Fibroblast of lung (primary cell): ENCODE data around the gene AMZ2.

Experiments used
- EZH2 ChIP-seq: IDR thresholded peaks from 2 replicates; pipeline ENCODE4 v1.5.1; 2012; ENCODE audit warnings: low read length, control low read depth, mild to moderate bottlenecking; ENCODE audit errors: missing control alignments
- TF ChIP-seq, protein P1 (sequence below), 2 donors: IDR thresholded peaks in 1 of 2; conservative IDR thresholded peaks in 1 of 2; 1 replicate in 1 of 2; 2 replicates in 1 of 2; pipeline ENCODE4 v1.5.1; 2011 to 2012; ENCODE audit warnings: low read length in 2 of 2, control low read depth in 1 of 2, inconsistent platforms in 1 of 2, low read depth in 1 of 2, mild to moderate bottlenecking in 1 of 2

DNA sequence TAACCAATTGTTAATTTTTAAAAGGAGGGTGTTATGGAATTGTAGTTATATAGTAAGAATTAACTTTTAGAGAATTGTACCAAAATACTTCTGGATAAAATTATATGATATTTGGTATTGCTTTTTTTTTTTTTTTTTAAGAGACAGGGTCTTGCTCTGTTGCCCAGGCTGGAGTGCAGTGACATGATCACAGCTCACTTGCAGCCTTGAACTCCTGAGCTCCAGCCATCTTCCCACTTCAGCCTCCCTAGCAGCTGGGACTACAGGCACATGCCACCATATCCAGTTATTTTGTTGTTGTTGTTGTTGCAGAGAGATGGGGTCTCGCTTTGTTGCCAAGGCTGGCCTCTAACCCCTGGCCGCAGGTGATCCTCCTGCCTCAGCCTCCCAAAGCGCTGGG lies 52.0 kb downstream of the AMZ2 start:
- TF ChIP-seq, protein P1, sequence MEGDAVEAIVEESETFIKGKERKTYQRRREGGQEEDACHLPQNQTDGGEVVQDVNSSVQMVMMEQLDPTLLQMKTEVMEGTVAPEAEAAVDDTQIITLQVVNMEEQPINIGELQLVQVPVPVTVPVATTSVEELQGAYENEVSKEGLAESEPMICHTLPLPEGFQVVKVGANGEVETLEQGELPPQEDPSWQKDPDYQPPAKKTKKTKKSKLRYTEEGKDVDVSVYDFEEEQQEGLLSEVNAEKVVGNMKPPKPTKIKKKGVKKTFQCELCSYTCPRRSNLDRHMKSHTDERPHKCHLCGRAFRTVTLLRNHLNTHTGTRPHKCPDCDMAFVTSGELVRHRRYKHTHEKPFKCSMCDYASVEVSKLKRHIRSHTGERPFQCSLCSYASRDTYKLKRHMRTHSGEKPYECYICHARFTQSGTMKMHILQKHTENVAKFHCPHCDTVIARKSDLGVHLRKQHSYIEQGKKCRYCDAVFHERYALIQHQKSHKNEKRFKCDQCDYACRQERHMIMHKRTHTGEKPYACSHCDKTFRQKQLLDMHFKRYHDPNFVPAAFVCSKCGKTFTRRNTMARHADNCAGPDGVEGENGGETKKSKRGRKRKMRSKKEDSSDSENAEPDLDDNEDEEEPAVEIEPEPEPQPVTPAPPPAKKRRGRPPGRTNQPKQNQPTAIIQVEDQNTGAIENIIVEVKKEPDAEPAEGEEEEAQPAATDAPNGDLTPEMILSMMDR (conservative IDR thresholded peaks at IDR 0.05 in 1 of 2, IDR thresholded peaks at IDR 0.05 in 1 of 2; ENCODE audit: low read depth in 1 of 2, low read length in 2 of 2), result no peak
- no peak for TF ChIP-seq EZH2
